NCI-H526 (cell line): ENCODE results near the gene GTF3C5.

Source experiments
- DNase-seq, 2 experiments: peaks; one replicate each; lab custom pipeline; 2025; lab: John Stamatoyannopoulos, UW

Gene GTF3C5, protein sequence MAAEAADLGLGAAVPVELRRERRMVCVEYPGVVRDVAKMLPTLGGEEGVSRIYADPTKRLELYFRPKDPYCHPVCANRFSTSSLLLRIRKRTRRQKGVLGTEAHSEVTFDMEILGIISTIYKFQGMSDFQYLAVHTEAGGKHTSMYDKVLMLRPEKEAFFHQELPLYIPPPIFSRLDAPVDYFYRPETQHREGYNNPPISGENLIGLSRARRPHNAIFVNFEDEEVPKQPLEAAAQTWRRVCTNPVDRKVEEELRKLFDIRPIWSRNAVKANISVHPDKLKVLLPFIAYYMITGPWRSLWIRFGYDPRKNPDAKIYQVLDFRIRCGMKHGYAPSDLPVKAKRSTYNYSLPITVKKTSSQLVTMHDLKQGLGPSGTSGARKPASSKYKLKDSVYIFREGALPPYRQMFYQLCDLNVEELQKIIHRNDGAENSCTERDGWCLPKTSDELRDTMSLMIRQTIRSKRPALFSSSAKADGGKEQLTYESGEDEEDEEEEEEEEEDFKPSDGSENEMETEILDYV

DNA sequence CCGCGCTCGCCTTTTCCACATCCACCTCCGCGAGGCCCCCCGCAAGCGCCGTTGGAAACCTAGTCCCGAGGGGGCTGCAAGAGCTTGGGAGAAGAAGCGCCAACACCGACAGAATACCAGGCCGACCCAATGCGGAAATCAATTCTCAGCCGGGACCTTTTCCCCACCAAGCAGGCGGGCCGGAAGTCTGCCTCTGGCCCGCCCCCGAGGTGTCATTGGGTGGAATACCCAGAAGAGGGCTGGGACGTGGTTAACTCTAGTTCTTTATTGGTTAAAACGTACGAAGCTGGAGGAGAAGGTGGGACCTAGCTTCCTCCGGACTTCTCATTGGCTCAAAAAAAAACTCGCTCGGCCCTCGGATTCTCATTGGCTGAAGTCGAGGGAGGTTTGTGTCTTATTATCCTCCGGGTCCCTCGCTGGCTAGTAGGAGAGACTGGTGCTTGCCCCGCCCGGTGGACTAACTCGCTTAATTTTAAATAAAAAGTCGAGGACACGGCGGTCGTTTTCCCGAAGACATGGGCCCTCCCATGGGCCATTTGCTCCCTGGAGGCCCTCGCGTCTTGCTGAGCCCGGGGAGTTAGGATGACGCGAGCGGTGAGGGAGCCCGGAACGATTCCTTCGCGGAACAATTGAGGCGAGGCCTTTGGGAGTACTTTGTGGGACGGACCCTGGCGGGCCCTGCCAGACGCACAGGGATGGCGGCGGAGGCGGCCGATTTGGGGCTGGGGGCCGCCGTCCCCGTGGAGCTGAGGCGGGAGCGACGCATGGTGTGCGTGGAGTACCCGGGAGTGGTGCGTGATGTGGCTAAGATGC is at the start of gene GTF3C5:
GTF3C5 (plus strand) TSS at position 681 of the 813 bp plus-strand sequence; CDS start at position 696, 15 bp downstream.
- peak; percentile 96 to 97 for DNase-seq

DNA sequence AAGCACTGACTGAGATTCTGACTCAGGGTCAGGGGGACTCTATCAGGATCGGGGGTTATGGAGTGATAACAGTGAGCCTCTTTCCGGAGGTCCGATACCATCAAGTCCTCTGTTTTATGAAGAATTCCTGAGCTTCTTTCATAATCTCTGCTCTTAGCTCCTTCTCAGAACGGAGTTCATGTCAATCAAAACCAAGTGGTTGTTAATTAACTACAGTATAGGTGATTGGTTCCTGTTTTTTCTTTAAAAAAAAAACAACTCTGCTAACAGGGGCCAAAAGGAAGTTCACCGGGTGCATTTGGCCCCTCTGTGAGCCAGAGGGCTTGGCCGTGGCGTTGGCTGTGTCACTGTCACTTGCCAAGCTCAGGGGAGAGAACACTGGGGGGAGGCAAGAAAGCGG is 48.3 kb upstream of the GTF3C5 start:
- DNase-seq: no peak

DNA sequence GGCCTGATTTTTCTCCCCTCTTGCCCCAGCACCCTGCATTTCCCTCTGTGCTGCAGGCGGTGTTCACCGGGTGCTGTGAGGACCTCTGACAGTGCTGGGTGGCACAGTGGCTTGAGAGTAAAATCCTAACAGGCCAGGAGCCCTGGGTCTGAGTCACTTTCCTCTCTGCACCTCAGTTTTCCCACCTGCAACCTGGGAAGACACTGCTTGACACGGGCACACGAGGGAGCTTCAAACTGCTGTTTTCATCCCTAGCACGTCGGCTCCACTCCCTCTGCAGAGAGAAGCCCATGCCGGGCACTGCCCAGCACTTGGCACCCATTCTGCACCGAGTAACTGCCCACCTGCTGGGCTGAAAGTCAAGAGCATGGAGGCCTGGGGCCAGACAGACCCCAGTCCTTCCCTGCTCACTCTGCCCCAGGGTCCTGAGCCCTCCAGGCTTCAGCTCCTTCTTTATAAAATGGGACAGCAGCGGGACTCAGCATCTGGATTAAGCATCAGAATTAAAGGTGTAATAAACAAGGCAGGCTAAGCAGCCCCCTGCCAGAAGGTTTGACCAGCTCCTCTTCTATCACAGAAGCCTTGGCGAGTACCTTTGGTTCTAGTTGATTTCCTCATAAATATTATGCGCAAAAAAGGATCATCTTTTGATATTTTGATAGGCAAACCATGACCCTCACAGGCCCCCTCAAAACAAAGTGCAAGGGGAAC is 47.2 kb upstream of the GTF3C5 start:
- no peak for DNase-seq

DNA sequence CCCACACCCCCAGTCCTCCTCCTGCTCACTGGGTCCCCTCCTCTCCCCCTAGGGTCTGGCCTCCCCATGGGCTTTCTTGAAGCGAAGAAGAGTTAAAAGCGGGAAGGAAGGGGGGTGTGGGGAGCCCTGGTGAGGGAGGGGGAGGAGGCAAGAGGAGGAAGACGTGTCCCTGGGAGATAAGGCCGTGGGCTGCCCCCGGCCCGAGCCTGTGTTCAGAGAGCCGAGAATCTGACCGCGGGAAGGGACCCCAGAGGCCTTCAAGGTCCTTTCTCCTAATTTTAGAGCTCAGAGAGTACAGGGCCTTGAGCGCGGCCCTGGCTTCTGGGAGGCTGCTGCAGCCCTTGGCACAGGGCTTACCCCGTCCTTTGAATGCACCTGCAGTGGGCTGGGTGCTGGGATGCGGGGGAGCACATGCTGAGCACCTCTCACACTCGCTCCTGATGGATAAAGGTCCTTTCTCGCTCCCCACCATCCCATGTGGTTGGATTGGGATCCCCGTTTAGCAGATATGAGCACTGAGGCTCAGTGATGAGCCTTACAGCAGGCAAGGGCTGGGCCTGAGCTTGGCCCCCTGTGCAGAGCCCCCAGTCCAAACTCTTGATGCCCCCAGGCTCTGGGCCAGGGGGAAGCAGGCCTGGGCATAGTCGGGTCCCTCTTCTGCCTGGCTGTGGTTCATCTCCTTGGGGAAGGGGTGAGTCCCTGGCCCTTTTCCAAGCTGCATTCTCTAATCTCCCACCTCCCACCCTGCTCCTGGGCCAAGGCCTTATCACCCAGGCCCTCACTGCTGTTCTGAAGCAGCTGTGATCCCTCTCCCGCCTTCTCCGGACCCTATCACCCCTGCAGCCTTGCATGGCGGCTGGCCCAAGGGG is 46.4 kb upstream of the GTF3C5 start:
- no peak for DNase-seq

DNA sequence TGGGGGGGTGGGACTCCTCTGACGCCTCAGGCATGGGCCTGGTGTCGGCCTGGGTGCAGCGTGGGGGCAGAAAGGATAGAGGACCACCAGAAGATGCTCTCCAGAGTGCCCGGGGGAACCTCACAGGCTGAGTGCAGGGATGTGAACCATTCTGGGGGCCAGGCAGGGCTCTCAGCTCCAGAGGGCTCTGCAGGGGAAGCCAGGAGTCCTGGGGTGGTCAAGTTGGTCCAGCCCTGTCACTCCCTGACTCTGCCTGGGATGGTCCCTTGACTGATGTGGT is 45.8 kb upstream of the GTF3C5 start:
- DNase-seq: no peak

DNA sequence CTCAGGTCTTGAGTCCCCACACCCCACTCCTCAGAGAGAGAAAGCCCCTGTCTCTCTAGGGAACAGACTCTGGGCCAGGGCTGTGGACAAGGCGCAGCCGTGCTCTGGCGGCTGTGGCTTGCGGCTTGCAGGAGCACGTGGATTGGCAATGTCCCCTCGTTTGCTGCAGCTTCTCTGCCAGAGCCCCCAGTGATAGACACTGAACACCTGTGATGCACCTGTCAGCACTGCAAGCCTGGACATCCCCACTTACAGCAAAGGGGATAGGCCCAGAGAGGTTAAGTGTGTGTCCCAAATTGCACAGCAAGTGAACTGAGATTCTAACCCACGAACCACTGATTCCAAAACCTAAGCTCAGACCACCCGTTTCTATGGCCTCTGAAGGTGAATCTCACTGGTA is 45.3 kb upstream of the GTF3C5 start:
- no peak for DNase-seq

DNA sequence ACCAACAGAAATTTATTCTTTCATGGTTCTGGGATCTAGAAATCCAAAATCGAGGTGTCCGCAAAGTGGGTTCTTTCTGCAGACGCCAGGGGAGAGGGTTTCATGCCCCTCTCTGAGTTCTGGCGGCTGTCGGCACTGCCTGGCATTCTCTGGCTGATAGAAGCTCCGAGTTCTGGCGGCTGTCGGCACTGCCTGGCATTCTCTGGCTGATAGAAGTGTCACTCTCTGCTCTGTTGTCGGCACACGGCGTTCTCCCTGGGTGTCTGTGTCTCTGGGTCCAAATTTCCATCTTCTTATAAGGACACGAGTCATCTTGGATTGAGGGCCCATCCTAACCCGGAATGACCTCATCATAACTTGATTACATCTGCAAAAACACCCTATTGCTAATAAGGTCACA is 44.7 kb upstream of the GTF3C5 start:
- DNase-seq: no peak

DNA sequence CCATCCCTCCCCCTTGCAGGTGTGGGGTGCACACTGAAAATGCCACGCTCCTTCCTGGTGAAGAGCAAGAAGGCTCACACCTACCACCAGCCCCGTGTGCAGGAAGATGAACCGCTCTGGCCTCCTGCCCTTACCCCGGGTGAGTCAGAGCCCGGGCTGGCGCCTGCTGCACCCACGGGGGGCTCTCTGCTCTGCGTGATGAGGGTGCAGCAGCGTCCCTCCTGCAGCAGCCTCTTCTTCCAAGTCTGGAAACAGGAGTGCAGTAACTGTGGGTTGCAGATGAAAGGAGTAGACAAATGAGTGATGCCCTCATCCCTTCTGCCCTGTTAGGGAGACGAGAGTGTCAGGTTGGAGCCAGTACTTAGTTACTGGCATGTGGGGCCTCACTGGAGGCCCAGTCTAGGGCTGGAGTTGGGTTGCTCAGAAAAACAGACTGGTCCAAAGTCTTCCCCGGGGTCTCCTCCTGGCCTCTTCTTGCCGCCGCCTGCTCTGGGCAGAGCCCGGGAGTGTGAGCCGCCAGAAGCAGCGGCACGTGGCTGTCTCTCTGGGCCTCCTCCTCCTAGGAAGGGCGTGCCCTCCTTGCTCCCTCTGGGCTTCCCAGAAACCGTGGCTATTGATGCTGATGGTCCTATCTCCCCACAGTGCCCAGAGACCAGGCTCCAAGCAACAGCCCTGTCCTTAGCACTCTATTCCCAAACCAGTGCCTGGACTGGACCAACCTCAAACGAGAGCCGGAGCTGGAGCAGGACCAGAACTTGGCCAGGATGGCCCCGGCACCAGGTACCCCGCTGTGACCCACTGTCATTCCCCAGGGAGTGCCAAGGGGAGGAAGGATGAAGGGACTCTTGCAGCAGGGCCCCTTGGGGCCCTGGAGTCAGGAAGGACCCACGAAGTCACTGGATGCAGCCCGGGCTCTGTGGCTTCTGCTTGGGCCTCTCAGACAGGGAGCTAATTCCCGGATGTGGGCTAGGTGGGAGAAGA is 43.9 kb upstream of the GTF3C5 start:
- DNase-seq: no peak

DNA sequence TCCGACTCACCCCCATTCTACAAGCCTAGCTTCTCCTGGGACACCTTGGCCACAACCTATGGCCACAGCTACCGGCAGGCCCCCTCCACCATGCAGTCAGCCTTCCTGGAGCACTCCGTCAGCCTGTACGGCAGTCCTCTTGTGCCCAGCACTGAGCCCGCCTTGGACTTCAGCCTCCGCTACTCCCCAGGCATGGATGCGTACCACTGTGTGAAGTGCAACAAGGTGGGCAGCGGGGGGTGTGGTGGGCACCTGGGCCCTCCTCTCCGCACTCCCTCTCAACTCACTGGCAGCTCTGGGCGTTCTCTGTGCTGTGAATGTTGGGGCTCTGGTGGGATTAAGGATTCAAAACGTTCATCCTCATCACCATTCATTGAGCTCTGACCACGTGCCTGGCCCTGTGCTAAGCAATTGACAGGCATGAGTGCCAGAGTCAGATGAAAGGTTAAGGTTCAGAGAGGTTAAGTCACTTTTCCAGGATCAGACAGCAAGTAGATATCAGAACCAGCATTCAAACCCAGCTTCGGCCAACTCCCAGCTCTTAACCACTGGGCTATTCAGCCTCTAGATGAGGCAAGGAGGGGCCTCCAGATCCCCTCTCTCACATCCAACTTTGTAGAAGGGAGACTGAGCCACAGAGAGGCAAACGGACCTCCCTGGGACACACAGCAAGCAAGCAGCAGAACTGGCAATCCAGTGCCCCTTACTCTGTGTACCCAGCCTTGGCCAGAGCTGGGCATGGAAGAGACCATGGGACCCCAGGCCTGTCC is 42.4 kb upstream of the GTF3C5 start:
- no peak for DNase-seq

DNA sequence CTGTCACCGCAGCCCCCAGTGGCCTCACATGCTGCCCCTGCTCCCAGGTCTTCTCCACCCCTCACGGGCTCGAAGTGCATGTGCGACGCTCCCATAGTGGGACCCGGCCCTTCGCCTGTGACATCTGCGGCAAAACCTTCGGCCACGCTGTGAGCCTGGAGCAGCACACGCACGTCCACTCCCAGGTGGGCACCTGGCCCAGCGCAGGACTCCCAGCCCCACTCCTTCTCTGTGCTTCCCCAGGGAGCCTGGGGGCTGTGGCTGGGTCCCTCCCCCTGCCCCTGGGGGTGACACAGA is 41.8 kb upstream of the GTF3C5 start:
- DNase-seq: no peak

DNA sequence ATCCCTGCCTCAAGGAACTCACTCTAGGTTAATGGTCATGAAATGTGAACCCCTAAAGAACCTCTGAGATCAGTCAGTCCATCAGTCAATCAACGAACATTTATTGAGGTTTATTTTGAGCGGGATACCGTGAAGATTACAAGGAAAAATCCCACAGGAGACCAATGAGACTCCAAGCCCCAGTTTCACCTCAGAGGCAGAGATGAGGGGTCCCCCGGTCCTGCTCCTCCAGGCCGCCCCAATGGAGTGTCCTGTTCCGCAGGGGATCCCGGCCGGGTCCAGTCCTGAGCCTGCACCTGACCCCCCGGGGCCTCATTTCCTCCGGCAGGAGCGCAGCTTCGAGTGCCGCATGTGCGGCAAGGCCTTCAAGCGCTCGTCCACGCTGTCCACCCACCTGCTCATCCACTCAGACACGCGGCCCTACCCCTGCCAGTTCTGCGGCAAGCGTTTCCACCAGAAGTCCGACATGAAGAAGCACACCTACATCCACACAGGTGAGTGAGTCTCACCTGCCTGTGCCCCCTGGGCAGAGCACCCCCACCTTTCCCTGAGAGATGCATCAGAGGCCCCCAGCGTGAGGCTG is 41.3 kb upstream of the GTF3C5 start:
- DNase-seq: no peak

DNA sequence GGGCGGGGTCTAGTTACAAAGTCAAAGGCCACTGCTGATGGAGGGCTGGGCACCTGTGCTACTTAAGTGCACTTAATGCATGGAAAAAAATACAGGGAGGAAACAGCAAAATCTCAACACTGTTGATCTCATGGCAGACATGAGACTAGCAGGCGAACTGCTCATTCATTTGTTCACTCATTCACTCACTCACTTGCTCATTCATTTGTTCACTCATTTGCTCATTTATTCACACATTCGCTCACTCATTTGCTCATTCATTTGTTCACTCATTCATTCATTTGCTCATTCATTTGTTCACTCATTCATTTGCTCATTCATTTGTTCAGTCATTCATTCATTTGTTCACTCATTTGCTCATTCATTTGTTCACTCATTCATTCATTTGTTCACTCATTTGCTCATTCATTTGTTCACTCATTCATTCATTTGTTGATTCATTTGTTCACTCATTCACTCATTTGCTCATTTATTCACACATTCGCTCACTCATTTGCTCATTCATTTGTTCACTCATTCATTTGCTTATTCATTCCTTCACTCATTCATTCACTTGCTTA is 40.7 kb upstream of the GTF3C5 start:
- peak; percentile 29 to 31 for DNase-seq

DNA sequence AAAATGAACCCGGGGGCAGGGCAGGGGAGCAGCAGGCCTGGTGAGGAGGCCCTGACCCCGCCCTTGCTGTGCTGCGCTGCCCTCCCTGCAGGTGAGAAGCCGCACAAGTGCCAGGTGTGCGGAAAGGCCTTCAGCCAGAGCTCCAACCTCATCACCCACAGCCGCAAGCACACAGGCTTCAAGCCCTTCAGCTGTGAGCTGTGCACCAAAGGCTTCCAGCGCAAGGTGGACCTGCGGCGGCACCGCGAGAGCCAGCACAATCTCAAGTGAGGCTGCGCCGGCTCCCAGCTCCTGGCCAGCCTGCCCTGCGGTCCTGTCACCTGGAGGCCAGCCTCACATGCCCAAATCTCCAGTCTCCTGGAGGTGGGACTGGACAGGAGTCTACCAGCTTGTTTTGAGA is 40.0 kb upstream of the GTF3C5 start:
- no peak for DNase-seq

DNA sequence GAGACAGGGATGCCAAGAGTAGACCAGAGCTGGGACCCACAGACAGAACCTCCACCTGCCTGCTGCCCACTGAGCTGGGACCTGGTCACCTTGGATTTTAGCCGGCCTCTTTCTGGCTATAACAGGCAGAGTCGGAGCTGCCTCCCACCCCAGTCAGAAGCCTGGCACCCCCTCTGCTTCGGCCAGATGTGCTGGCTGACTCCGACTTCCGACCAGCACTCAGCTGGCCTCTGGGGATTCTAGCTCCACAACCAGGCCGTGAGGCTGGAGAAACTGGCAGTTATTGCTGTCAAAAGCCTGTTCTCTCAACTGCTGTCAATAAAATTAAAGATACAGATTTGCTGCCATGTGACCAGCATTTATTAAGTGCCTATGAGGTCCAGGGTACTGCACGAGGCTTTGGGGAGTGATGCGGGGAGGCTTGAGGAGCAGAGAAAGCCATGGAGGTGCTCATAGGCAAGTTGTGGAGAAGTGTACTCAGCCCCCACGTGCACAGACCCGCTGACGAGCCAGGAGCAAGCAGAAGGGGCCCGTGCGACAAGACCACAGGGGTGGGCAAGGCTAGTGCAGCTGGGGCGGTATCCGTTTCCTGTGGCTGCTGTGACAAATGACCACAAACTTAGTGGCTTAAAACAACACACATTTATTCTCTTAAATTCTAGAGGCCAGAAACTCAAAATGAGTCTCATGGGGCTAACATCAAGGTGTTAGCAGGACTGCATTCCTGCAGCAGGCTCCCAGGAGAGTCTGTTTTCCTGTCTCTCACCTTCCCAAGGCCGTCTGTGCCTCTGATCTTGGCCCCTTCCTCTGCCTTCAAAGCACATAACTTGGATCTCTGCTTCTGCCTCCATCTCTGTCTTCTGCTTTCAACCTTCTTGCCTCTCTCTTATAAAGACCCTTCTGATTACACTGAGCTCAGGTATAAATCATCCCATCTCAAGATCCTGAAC is 39.2 kb upstream of the GTF3C5 start:
- DNase-seq: no peak

DNA sequence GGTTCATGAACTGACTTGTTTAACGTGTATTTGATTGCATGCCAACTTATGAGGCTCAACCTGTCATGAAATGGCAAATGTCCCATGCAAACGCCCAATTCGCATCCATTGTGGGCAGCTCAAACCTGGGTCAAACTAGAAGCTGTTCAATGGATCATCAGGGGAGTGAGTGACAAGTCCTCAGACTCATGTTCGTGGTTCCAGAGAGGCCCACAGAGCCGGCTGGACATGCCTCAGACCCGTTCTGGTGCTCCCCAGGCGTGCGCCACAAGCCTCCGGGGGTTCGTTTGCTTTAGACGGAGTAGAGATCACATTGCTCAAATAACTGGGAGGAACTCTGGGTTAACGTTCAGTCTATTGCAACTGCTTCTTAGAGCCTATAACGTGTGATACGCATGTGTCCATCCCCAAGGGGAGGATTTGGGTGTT is 37.3 kb upstream of the GTF3C5 start:
- peak in 1 of 2 experiments; percentile 53 for DNase-seq

DNA sequence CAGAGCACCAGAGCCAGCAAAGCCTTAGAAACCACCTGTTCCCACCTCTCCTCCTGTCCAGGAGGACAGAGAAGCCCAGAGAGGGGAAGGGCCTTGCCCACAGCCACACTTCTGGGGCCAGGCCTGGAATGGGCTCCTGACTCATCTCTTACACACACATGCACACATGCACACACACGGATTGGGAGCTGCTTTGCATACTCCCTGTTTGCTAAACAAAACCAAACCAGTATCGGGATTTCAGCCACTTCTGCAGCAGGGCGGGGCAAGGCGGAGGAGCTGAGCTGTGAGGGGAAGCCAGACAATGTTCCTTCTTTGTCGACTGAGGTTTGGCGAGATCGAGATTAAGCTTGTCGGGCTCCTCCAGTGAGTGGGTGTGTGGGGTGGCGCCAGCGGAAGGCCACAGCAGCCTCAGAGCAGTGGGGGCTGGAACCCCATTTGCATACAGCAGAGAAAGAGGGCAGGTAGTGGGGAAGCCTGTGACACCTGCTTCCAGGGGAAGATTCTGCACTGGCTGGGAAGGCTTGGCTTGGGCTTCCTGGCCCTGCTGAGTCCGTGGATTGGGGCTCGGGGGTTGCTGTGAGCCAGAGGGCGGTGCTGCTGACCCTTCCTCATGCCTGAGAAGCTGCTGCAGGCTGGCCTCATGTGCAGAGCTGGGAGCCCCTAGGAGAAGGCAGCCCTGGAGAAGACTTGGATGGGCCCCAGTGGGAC is 36.2 kb upstream of the GTF3C5 start:
- DNase-seq: peak; percentile 97 to 98

DNA sequence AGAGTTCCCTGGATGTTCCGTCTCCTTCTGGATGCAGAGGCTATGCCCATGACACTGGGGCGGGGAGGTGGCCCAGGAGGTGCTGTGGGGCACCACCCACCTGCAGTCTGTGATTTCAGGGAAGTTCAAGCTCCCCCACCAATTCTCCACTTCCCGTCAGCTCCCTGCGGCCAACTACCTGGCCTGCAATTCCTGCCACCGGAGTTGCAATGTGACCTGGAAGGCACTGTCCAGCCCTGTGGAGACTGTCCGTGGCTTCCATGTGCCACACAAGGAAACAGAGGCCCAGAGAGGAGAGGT is 35.7 kb upstream of the GTF3C5 start:
- DNase-seq: no peak
